WTC11 (cell line): ENCODE data around the gene FPR3. TPM values are rescaled to one million over a fixed set of nuclear protein-coding genes. Genes with fewer than 3 reads are reported as not detected.

Experiments used
- ATAC-seq: fragments of 200-7000 bp; cut with Tn5 transposase; 2 replicates; pipeline ENCODE4 v1.10.0; 2021; ENCODE audit warnings: mild to moderate bottlenecking, moderate library complexity
- CTCF ChIA-PET: fragments of 300-600 bp; sonication (Branson Sonifier 250); formaldehyde crosslinking; loops from one replicate; lab custom pipeline; 2021; ENCODE audit warnings: antibody characterized with exemption; lab: Charles Lee
- POLR2A ChIA-PET: fragments of 350-600 bp; sonication (Branson Sonifier 250); formaldehyde crosslinking; loops from one replicate; lab custom pipeline; 2021; ENCODE audit warnings: antibody characterized with exemption; lab: Charles Lee
- DNase-seq: peaks from one replicate; pipeline ENCODE4 v3.0.0; 2021; ENCODE audit warnings: low spot score
- H3K27ac Mint-ChIP-seq: 2 replicates; pipeline ENCODE4 v1.8.0; 2021; ENCODE audit warnings: mixed read lengths
- H3K27me3 Mint-ChIP-seq: 2 replicates; pipeline ENCODE4 v1.8.0; 2021; ENCODE audit warnings: low read depth, mild to moderate bottlenecking, moderate library complexity, mixed read lengths
- H3K36me3 Mint-ChIP-seq: 2 replicates; pipeline ENCODE4 v1.8.0; 2021; ENCODE audit warnings: mixed read lengths
- H3K4me1 Mint-ChIP-seq: 2 replicates; pipeline ENCODE4 v1.8.0; 2022; ENCODE audit warnings: mixed read lengths
- H3K4me3 Mint-ChIP-seq: 2 replicates; pipeline ENCODE4 v1.8.0; 2021; ENCODE audit warnings: mild to moderate bottlenecking, moderate library complexity, mixed read lengths
- H3K9me3 Mint-ChIP-seq: 2 replicates; pipeline ENCODE4 v1.8.0; 2021; ENCODE audit warnings: mixed read lengths
- AR ChIP-seq: fragments of 250-450 bp; sonication (Bioruptor Pico); IDR thresholded peaks from 2 replicates; pipeline ENCODE4 v1.9.0; 2021; ENCODE audit warnings: mild to moderate bottlenecking
- ATF1 ChIP-seq: sonication (generic); formaldehyde crosslinking; IDR thresholded peaks from 2 replicates; pipeline ENCODE4 v1.8.1; 2023; ENCODE audit warnings: mild to moderate bottlenecking, moderate library complexity, missing genetic modification reagents
- CBFB ChIP-seq: sonication (generic); formaldehyde crosslinking; IDR thresholded peaks from 2 replicates; pipeline ENCODE4 v1.8.1; 2022; ENCODE audit warnings: mild to moderate bottlenecking, low read depth, missing genetic modification reagents
- CDX4 ChIP-seq: fragments of 250-450 bp; sonication (Bioruptor Pico); IDR thresholded peaks from 2 replicates; pipeline ENCODE4 v1.9.0; 2021; ENCODE audit warnings: moderate library complexity, mild to moderate bottlenecking, inconsistent platforms, borderline replicate concordance
- CREB1 ChIP-seq: sonication (generic); formaldehyde crosslinking; IDR thresholded peaks from 2 replicates; pipeline ENCODE4 v1.8.0; 2023; ENCODE audit warnings: mild to moderate bottlenecking, missing genetic modification reagents
- CREM ChIP-seq: sonication (generic); formaldehyde crosslinking; IDR thresholded peaks from 2 replicates; pipeline ENCODE4 v1.8.1; 2022; ENCODE audit warnings: mild to moderate bottlenecking, missing genetic modification reagents, moderate library complexity
- GABPB1 ChIP-seq: sonication (generic); formaldehyde crosslinking; IDR thresholded peaks from 2 replicates; pipeline ENCODE4 v1.8.1; 2023; ENCODE audit warnings: mild to moderate bottlenecking, missing genetic modification reagents
- IRF2 ChIP-seq: sonication (generic); formaldehyde crosslinking; IDR thresholded peaks from 2 replicates; pipeline ENCODE4 v1.8.0; 2022; ENCODE audit warnings: low read depth, missing genetic modification reagents, borderline replicate concordance
- MXD4 ChIP-seq: fragments of 250-450 bp; sonication (Bioruptor Pico); IDR thresholded peaks from 2 replicates; pipeline ENCODE4 v1.8.0; 2021; ENCODE audit warnings: mild to moderate bottlenecking, moderate library complexity, borderline replicate concordance
- PRRX2 ChIP-seq: fragments of 250-450 bp; sonication (Bioruptor Pico); IDR thresholded peaks from 2 replicates; pipeline ENCODE4 v1.8.0; 2021; ENCODE audit warnings: mild to moderate bottlenecking
- SMAD4 ChIP-seq: sonication (generic); formaldehyde crosslinking; IDR thresholded peaks from 2 replicates; pipeline ENCODE4 v1.8.0; 2022; ENCODE audit warnings: mild to moderate bottlenecking, missing genetic modification reagents
- SOX15 ChIP-seq: fragments of 250-450 bp; sonication (Bioruptor Pico); IDR thresholded peaks from 2 replicates; pipeline ENCODE4 v1.9.0; 2021; ENCODE audit warnings: mild to moderate bottlenecking
- SP1 ChIP-seq: sonication (generic); formaldehyde crosslinking; conservative IDR thresholded peaks from 2 replicates; pipeline ENCODE4 v1.8.1; 2022; ENCODE audit warnings: missing genetic modification reagents
- TEAD4 ChIP-seq: sonication (generic); formaldehyde crosslinking; IDR thresholded peaks from 2 replicates; pipeline ENCODE4 v1.8.0; 2022; ENCODE audit warnings: mild to moderate bottlenecking, missing genetic modification reagents
- USF1 ChIP-seq: sonication (generic); formaldehyde crosslinking; IDR thresholded peaks from 2 replicates; pipeline ENCODE4 v1.8.0; 2022; ENCODE audit warnings: mild to moderate bottlenecking, missing genetic modification reagents
- ZBTB21 ChIP-seq: sonication (generic); formaldehyde crosslinking; IDR thresholded peaks from 2 replicates; pipeline ENCODE4 v1.8.1; 2023; ENCODE audit warnings: mild to moderate bottlenecking, missing genetic modification reagents, borderline replicate concordance
- ZNF317 ChIP-seq: sonication (generic); formaldehyde crosslinking; IDR thresholded peaks from 2 replicates; pipeline ENCODE4 v1.8.1; 2023; ENCODE audit warnings: low read depth, mild to moderate bottlenecking, moderate library complexity, missing genetic modification reagents, borderline replicate concordance
- ZNF671 ChIP-seq: fragments of 250-450 bp; sonication (Bioruptor Pico); IDR thresholded peaks from 2 replicates; pipeline ENCODE4 v1.8.0; 2021; ENCODE audit warnings: mild to moderate bottlenecking
- total RNA-seq: library from RNA; stranded (reverse); gene quantifications from 3 replicates; pipeline ENCODE4 v1.2.3, GENCODE V29; 2021
- TF ChIP-seq, protein P1 (sequence below): sonication (generic); formaldehyde crosslinking; IDR thresholded peaks from 2 replicates; pipeline ENCODE4 v1.8.1; 2023; ENCODE audit warnings: mild to moderate bottlenecking, missing genetic modification reagents
- TF ChIP-seq, protein P2 (sequence below): sonication (generic); formaldehyde crosslinking; IDR thresholded peaks from 2 replicates; pipeline ENCODE4 v1.8.0; 2022; ENCODE audit warnings: mild to moderate bottlenecking, missing genetic modification reagents
- TF ChIP-seq, protein P3 (sequence below): sonication (generic); formaldehyde crosslinking; IDR thresholded peaks from 2 replicates; pipeline ENCODE4 v1.8.1; 2023; ENCODE audit warnings: mild to moderate bottlenecking, missing genetic modification reagents, moderate library complexity
- TF ChIP-seq, protein P4 (sequence below): sonication (generic); formaldehyde crosslinking; IDR thresholded peaks from 2 replicates; pipeline ENCODE4 v1.8.0; 2023; ENCODE audit warnings: mild to moderate bottlenecking, missing genetic modification reagents

The FPR3 gene
- total RNA-seq, 1 experiment from 2014 or later, result not detected

DNA sequence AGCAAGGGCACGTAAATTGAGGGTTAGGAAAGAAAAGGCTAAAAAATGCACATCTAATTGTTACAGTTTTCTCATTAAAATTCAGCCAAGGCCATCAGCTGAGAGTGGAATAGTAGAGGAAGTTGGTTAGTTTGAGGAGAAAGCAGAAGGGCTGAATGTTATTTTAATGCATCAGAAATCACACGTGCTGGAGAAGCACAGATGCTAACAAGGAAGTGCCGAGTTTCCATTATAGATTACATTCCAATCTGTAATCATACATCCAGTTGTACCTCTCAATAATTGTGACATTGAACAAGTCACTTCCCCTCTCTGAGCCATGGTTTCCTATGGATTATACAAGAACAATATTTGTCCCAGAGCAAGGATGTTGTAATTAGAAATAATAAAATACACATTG is 25.1 kb downstream of the FPR3 start (continued):
- no peak for TF ChIP-seq AR (CRISPR knock-in tag)
- no peak for TF ChIP-seq TEAD4
- TF ChIP-seq, protein P1, sequence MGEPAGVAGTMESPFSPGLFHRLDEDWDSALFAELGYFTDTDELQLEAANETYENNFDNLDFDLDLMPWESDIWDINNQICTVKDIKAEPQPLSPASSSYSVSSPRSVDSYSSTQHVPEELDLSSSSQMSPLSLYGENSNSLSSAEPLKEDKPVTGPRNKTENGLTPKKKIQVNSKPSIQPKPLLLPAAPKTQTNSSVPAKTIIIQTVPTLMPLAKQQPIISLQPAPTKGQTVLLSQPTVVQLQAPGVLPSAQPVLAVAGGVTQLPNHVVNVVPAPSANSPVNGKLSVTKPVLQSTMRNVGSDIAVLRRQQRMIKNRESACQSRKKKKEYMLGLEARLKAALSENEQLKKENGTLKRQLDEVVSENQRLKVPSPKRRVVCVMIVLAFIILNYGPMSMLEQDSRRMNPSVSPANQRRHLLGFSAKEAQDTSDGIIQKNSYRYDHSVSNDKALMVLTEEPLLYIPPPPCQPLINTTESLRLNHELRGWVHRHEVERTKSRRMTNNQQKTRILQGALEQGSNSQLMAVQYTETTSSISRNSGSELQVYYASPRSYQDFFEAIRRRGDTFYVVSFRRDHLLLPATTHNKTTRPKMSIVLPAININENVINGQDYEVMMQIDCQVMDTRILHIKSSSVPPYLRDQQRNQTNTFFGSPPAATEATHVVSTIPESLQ, result no peak
- no peak for TF ChIP-seq PRRX2 (CRISPR knock-in tag)
- no peak for TF ChIP-seq ATF1 (CRISPR knock-in tag)
- TF ChIP-seq, protein P2, sequence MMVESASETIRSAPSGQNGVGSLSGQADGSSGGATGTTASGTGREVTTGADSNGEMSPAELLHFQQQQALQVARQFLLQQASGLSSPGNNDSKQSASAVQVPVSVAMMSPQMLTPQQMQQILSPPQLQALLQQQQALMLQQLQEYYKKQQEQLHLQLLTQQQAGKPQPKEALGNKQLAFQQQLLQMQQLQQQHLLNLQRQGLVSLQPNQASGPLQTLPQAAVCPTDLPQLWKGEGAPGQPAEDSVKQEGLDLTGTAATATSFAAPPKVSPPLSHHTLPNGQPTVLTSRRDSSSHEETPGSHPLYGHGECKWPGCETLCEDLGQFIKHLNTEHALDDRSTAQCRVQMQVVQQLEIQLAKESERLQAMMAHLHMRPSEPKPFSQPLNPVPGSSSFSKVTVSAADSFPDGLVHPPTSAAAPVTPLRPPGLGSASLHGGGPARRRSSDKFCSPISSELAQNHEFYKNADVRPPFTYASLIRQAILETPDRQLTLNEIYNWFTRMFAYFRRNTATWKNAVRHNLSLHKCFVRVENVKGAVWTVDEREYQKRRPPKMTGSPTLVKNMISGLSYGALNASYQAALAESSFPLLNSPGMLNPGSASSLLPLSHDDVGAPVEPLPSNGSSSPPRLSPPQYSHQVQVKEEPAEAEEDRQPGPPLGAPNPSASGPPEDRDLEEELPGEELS (CRISPR knock-in tag), result no peak
- TF ChIP-seq CDX4 (CRISPR knock-in tag), result no peak
- TF ChIP-seq ZNF671 (CRISPR knock-in tag), result no peak
- no peak for TF ChIP-seq MXD4 (CRISPR knock-in tag)
- TF ChIP-seq SP1 (CRISPR knock-in tag), result no peak
- TF ChIP-seq SMAD4, result no peak
- TF ChIP-seq ZBTB21, result no peak
- TF ChIP-seq CREM, result no peak

- H3K4me3 Mint-ChIP-seq, result no peak overlapping the region
- no peak overlapping the region for H3K27ac Mint-ChIP-seq
- H3K27me3 Mint-ChIP-seq, result no peaks in the 10 kb centered on the region; the same call in 1 of the 2 replicates
- peaks cover 24% of the 10 kb centered on the region for H3K36me3 Mint-ChIP-seq
- peaks cover 49% of the 10 kb centered on the region for H3K9me3 Mint-ChIP-seq
- TF ChIP-seq GABPB1 (CRISPR knock-in tag) (no peak), CBFB (CRISPR knock-in tag) (no peak), USF1 (CRISPR knock-in tag) (no peak), IRF2 (CRISPR knock-in tag) (no peak), ZNF317 (CRISPR knock-in tag) (no peak), SOX15 (CRISPR knock-in tag) (no peak), CREB1 (CRISPR knock-in tag) (no peak)
- TF ChIP-seq, protein P3, sequence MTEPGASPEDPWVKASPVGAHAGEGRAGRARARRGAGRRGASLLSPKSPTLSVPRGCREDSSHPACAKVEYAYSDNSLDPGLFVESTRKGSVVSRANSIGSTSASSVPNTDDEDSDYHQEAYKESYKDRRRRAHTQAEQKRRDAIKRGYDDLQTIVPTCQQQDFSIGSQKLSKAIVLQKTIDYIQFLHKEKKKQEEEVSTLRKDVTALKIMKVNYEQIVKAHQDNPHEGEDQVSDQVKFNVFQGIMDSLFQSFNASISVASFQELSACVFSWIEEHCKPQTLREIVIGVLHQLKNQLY, result no peak
- TF ChIP-seq, protein P4, sequence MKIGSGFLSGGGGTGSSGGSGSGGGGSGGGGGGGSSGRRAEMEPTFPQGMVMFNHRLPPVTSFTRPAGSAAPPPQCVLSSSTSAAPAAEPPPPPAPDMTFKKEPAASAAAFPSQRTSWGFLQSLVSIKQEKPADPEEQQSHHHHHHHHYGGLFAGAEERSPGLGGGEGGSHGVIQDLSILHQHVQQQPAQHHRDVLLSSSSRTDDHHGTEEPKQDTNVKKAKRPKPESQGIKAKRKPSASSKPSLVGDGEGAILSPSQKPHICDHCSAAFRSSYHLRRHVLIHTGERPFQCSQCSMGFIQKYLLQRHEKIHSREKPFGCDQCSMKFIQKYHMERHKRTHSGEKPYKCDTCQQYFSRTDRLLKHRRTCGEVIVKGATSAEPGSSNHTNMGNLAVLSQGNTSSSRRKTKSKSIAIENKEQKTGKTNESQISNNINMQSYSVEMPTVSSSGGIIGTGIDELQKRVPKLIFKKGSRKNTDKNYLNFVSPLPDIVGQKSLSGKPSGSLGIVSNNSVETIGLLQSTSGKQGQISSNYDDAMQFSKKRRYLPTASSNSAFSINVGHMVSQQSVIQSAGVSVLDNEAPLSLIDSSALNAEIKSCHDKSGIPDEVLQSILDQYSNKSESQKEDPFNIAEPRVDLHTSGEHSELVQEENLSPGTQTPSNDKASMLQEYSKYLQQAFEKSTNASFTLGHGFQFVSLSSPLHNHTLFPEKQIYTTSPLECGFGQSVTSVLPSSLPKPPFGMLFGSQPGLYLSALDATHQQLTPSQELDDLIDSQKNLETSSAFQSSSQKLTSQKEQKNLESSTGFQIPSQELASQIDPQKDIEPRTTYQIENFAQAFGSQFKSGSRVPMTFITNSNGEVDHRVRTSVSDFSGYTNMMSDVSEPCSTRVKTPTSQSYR (CRISPR knock-in tag), result no peak
- peaks cover 15% of the 10 kb centered on the region for H3K4me1 Mint-ChIP-seq
- ChIA-PET POLR2A (no interaction called here), CTCF (no interaction called here)
- no peak for ATAC-seq
- no peak for DNase-seq
These were observed 26.0 kb downstream of the FPR3 start for GRCh38 chr19:51820831-51821446.
